HUES64 (cell line): Measurements from ENCODE around the gene HSD17B3.
"Not testable (repeated sequence)": the region's sequence is repeated elsewhere in the genome, so short reads cannot be mapped to it uniquely, and the experiment has no call there.

Experiments used
- H3K27ac ChIP-seq: 2 replicates; pipeline ENCODE4 v1.7.0; 2013; ENCODE audit warnings: low read depth, low read length, inconsistent platforms
- H3K27me3 ChIP-seq: 2 replicates; pipeline ENCODE4 v1.6.1; 2013; ENCODE audit warnings: mild to moderate bottlenecking, low read length; ENCODE audit not compliant: insufficient read depth
- H3K36me3 ChIP-seq: 2 replicates; pipeline ENCODE4 v1.6.1; 2013; ENCODE audit warnings: mild to moderate bottlenecking, low read length; ENCODE audit not compliant: insufficient read depth
- H3K4me1 ChIP-seq: 2 replicates; pipeline ENCODE4 v1.6.1; 2013; ENCODE audit warnings: mild to moderate bottlenecking, low read length, moderate library complexity; ENCODE audit not compliant: insufficient read depth
- H3K4me3 ChIP-seq: 2 replicates; pipeline ENCODE4 v1.5.1; 2013; ENCODE audit warnings: mild to moderate bottlenecking, low read length, moderate library complexity
- H3K9ac ChIP-seq: 2 replicates; pipeline ENCODE4 v1.6.1; 2013; ENCODE audit warnings: mild to moderate bottlenecking, low read depth, low read length
- H3K9me3 ChIP-seq: 2 replicates; pipeline ENCODE4 v1.6.1; 2013; ENCODE audit warnings: low read depth, low read length; ENCODE audit not compliant: insufficient read depth
- WGBS: fragments of 150-250, 120-280 bp; methylation state at CpG from one replicate; pipeline ENCODE4 v1.1.7; 2013; ENCODE audit warnings: missing lambda C conversion rate; 5-methylcytosine and 5-hydroxymethylcytosine counted together

Gene HSD17B3

DNA sequence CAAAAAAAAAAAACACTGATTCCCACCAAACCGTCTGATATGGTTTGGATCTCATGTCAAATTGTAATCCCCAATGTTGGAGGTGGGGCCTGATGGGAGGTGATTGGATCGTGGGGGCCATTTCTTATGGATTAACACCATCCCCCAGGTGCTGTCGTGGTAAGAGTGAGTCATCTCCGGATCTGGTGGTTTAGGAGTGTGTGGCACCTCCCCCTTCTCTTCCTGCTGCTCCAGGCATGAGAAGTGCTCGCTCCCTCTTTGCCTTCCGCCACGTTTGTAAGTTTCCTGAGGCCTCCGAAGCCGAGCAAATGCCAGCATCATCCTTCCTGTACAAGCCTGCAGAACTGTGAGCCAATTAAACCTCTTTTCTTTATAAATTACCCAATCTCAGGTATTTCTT lies 45.2 kb downstream of the HSD17B3 start:
- WGBS: 26% methylated on average over 8 of the region's 9 CpGs
- H3K9ac ChIP-seq: no peak overlapping the region
- no peak overlapping the region for H3K4me3 ChIP-seq
- no peaks in the 10 kb centered on the region for H3K36me3 ChIP-seq
- H3K4me1 ChIP-seq: peaks cover 27% of the 10 kb centered on the region
- no peaks in the 10 kb centered on the region for H3K27me3 ChIP-seq
- H3K9me3 ChIP-seq: no peaks in the 10 kb centered on the region
- no peak overlapping the region for H3K27ac ChIP-seq

DNA sequence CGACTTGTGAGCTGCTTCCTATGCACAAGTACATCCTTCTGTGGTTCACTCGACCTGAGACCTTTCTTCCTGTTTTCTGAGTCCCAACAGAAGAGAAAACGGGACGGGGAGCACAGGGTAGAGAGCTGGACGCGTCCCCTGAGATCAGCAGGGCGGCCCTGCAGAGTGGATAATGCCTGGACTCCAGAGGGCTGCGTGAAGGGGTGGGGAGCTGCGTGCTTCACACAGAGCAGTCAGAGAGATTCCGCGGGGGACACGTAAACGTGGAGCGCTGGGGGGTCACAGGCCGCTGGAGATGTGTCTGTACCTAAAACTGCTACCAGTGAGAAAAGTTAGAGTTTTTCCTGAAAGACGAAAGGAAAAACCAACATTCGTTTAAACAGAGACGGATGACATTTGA lies 46.3 kb downstream of the HSD17B3 start:
- H3K4me1 ChIP-seq: peaks cover 24% of the 10 kb centered on the region
- H3K9ac ChIP-seq: no peak overlapping the region
- no peaks in the 10 kb centered on the region for H3K36me3 ChIP-seq
- no peaks in the 10 kb centered on the region for H3K27me3 ChIP-seq
- 78% methylated on average over 18 of the region's 18 CpGs for WGBS
- H3K27ac ChIP-seq: no peak overlapping the region
- H3K9me3 ChIP-seq: no peaks in the 10 kb centered on the region
- no peak overlapping the region for H3K4me3 ChIP-seq

DNA sequence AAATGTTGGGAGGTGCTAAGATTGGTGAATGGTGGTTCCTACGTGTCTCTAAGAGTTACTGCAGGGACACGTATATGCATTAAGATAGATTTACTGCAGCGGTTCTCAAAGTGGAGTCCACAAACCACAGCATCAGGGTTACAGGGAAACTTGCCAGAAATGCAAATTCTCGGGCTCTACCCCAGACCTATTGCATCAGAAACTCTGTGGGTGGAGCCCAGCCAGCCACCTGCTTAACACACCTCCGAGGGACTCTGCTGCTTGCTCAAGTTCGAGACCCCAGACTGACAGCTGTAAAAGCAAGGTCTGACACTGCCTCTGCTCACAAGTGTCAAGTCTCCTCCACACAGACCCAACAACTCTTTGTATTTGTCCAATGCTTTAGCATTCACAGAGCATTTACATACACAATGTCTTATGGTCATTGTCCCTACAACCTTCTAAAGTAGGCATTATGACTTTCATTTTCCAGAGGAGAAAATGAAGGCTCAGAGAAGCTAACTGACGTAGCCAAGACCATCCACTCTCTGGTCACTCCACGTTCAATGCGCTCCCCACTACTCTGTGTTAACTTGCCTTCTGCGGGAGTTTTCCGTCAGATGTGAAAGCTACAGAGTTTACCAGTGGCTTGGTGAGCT lies 48.8 kb downstream of the HSD17B3 start:
- Histone ChIP-seq H3K27ac (no peak overlapping the region), H3K9me3 (no peaks in the 10 kb centered on the region), H3K27me3 (no peaks in the 10 kb centered on the region), H3K9ac (no peak overlapping the region), H3K4me1 (peaks cover 11% of the 10 kb centered on the region), H3K4me3 (no peak overlapping the region), H3K36me3 (no peaks in the 10 kb centered on the region)
- 88% methylated on average over 11 of the region's 11 CpGs for whole genome bisulfite sequencing

DNA sequence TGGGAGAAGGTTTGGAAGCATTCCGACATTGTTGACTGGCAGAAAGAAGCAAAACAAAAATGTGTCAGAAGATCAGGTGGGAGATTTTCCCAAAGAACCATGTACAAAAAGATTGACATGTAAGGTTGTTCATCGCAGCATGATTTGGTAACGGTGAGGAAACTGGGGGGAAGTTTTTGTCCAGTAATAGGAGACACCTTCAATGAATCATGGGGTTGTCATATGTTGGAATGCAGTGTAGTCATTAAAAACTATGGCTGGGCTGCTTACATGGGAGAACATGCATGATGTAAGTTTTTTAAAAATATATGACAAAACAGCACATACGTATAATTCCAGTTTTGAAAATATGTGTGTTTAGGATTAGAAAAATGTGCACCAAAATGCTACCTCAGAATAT lies 50.5 kb downstream of the HSD17B3 start:
- H3K4me3 ChIP-seq: no peak overlapping the region
- H3K27ac ChIP-seq: no peak overlapping the region
- no peaks in the 10 kb centered on the region for H3K27me3 ChIP-seq
- WGBS: 94% methylated on average over 3 of the region's 4 CpGs
- H3K4me1 ChIP-seq: 0 out of 2 replicates have a peak, but pooled peaks cover 3% of the 10 kb centered on the region
- H3K9ac ChIP-seq: no peak overlapping the region
- H3K9me3 ChIP-seq: no peaks in the 10 kb centered on the region
- no peaks in the 10 kb centered on the region for H3K36me3 ChIP-seq

DNA sequence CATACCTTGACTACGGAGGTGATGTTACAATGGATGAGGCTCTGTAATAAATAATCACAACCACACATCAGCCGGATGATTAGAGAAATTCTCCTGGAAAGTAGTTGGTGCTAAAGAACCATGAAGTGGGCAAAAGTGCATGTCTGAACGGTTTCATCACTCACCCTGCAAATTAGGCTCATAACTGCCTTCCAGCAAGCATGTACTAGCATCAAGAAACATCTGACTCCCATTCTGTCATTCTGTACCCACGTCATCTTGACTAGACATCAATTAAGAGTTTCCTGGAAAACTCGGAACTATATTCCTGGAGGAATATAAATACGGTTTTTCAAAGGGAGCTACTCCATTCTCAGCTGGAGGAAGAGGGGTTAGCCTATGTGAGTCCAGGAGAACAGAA lies 52.2 kb downstream of the HSD17B3 start:
- H3K4me1 ChIP-seq: no peaks in the 10 kb centered on the region
- no peaks in the 10 kb centered on the region for H3K27me3 ChIP-seq
- H3K27ac ChIP-seq: no peak overlapping the region
- no peaks in the 10 kb centered on the region for H3K9me3 ChIP-seq
- 87% methylated on average over 5 of the region's 6 CpGs for WGBS
- H3K4me3 ChIP-seq: no peak overlapping the region
- no peak overlapping the region for H3K9ac ChIP-seq
- no peaks in the 10 kb centered on the region for H3K36me3 ChIP-seq

DNA sequence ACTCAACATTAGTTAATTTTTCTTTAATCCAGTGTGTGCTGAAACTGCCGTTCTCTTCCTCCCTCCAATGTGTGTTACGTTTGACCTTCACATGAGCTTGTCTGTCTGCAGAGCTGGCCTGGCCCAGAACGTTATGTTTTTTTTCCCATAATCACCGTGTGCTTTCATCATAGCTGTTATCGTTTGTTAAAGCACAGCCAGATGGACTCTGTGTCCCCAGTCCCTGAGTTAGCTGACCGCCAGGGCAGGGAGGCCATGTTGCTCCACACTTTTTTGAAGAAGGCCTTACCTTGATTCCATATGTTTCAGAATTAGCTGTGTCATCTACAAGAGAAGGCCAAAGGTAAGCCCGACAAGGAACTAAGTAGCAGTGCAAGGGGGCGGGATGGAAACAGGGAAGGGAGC lies 55.7 kb downstream of the HSD17B3 start:
- WGBS: 94% methylated on average over 8 of the region's 8 CpGs
- Histone ChIP-seq H3K4me1 (no peaks in the 10 kb centered on the region), H3K27ac (no peak overlapping the region), H3K9ac (no peak overlapping the region), H3K9me3 (no peaks in the 10 kb centered on the region), H3K36me3 (no peaks in the 10 kb centered on the region), H3K4me3 (no peak overlapping the region), H3K27me3 (no peaks in the 10 kb centered on the region)

DNA sequence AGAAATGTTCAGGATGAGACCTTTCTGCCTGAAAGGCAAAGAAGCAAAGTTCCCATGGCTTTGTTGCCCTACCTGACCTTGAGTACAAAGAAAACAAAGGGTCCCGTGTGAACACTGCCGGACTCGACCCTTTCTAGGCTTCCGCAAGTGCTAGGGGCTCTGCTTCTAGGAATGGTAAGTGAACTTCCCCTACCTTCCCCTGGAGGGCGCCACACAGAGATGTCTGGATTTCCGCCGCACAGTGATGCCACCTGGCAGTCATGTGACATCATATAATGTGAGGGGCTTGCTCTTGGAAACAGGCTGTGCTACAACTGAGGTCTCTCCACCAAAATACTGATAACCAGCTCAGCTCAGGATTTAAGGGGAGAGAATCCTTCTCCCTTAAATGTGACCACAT lies 56.6 kb downstream of the HSD17B3 start:
- H3K9me3 ChIP-seq: no peaks in the 10 kb centered on the region
- H3K9ac ChIP-seq: no peak overlapping the region
- H3K4me1 ChIP-seq: no peaks in the 10 kb centered on the region
- H3K36me3 ChIP-seq: no peaks in the 10 kb centered on the region
- 89% methylated on average over 7 of the region's 7 CpGs for WGBS
- no peak overlapping the region for H3K27ac ChIP-seq
- no peaks in the 10 kb centered on the region for H3K27me3 ChIP-seq
- H3K4me3 ChIP-seq: no peak overlapping the region

DNA sequence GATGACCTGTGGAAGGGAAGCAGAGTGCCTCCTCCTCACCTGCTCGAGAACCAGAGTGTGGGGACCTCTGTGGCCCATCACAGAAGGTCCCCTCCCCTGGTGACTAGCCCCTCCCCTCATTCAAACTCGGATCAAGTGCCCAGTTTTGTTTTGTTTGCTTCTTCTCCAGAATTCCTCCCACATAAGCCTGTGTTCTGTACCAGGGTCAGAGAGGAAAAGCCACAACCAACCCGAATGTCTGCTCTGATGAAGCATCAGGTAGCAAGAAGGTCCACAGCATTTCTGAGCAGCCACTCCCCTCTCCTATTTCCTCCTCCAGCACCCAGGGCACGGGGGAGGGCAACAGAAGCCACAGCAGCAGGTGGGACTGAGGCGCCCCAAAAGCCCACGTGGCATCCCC lies 58.2 kb downstream of the HSD17B3 start:
- no peaks in the 10 kb centered on the region for H3K4me1 ChIP-seq
- no peak overlapping the region for H3K9ac ChIP-seq
- no peaks in the 10 kb centered on the region for H3K36me3 ChIP-seq
- no peak overlapping the region for H3K27ac ChIP-seq
- 83% methylated on average over 6 of the region's 6 CpGs for WGBS
- H3K27me3 ChIP-seq: no peaks in the 10 kb centered on the region
- no peak overlapping the region for H3K4me3 ChIP-seq
- H3K9me3 ChIP-seq: no peaks in the 10 kb centered on the region

DNA sequence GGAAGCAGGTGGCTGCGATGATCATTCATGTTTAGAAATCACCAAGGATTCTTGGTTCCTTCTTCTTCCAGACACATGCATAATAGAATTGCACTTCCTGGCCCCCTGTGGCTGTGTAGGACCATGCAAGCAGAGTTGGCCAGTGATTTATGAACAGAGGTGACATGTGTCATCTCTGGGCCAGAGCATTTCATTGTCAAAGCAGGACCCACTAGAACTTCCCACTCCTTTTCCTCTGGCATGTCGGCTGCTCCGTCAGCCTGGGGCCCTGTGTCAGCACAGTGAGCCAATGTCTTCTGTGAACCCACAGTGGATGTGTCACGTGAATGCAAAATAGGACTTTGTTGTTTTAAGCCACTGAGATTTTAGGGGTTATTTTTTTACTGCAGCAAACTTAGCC lies 59.2 kb downstream of the HSD17B3 start:
- no peaks in the 10 kb centered on the region for H3K27me3 ChIP-seq
- no peak overlapping the region for H3K9ac ChIP-seq
- no peaks in the 10 kb centered on the region for H3K4me1 ChIP-seq
- no peak overlapping the region for H3K4me3 ChIP-seq
- H3K9me3 ChIP-seq: no peaks in the 10 kb centered on the region
- no peaks in the 10 kb centered on the region for H3K36me3 ChIP-seq
- H3K27ac ChIP-seq: no peak overlapping the region
- WGBS: 92% methylated on average over 4 of the region's 4 CpGs

DNA sequence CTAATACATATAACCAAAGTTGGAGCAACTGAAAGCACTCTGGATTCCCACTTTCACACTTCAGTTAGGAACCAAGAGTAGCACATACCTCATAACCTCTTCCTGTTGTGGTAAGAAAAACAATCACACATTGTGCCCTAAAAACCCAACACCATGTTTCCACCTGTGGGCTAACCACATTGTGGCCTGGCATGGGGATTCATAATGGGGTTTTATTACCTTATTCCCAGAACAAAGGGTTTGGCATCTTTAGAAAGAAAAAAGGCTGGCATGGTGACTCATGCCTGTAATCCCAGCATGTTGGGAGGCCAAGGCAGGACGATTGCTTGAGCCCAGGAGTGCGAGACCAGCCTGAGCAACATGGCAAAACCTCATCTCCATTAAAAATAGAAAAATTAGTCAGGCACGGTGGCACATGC lies 60.6 kb downstream of the HSD17B3 start:
- 95% methylated on average over 3 of the region's 3 CpGs for WGBS
- Histone ChIP-seq H3K27ac (no peak overlapping the region), H3K36me3 (no peaks in the 10 kb centered on the region), H3K9me3 (no peaks in the 10 kb centered on the region), H3K4me3 (no peak overlapping the region), H3K27me3 (no peaks in the 10 kb centered on the region), H3K4me1 (no peaks in the 10 kb centered on the region), H3K9ac (no peak overlapping the region)

DNA sequence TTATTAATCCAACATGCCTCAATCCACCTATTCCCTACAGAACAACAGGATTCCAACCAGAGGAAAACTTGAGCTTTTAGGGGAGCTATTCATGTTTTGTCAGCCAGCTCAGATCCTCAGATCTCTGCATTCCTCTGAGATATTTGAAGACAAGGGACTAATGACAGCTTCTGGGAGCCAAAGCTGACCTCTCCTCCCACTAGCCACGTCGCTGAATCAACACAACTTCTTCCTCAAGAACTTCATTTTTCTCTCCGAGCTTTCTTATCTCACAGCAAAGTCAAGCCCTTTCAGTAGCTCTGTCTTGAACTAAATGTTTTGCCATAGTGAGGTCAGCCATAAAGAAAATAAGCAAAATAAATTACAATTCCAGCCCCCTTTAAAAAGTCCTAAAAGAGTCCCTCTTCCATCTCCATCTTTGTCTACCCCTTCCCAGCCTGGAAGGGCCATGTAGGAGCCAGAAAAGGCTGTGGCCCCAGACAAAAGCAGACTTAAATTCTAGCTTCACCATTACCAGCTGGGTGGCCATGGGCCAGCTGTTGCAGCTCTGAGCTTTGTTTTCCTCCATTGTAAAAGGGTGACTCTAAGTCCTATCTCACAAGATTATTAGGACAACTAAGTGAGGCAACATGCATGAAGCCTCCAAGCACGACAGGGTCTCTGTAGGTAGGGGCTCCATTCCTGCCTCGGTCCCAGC lies 65.0 kb downstream of the HSD17B3 start:
- Histone ChIP-seq H3K4me3 (no peak overlapping the region), H3K36me3 (no peaks in the 10 kb centered on the region), H3K9me3 (no peaks in the 10 kb centered on the region), H3K27me3 (no peaks in the 10 kb centered on the region), H3K4me1 (no peaks in the 10 kb centered on the region), H3K27ac (no peak overlapping the region), H3K9ac (no peak overlapping the region)
- WGBS: 90% methylated on average over 5 of the region's 5 CpGs

DNA sequence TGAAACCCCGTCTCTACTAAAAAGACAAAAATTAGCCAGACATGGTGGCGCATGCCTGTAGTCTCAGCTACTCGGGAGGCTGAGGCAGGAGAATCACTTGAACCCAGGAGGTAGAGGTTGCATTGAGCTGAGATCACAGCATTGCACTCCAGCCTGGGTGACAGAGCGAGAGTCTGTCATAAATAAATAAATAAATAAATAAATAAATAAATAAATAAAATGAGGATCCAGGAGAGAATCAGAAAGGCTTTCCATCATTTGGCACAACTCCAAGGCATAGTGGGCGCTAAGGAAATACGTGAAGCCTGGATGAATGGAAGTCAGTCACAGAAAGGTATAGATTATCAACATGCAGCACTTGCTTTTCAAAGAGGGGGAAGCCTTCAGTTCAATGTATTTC lies 65.6 kb downstream of the HSD17B3 start:
- H3K4me1 ChIP-seq, H3K36me3 ChIP-seq, H3K27ac ChIP-seq, H3K9ac ChIP-seq, H3K9me3 ChIP-seq, H3K27me3 ChIP-seq, H3K4me3 ChIP-seq: not testable (repeated sequence)
- 93% methylated on average over 5 of the region's 6 CpGs for WGBS
